ENCODE data around the gene RNF181.
A peak's percentile ranks its signal among the peaks of the same experiment; 100 is the strongest.

RNF181 gene

DNA sequence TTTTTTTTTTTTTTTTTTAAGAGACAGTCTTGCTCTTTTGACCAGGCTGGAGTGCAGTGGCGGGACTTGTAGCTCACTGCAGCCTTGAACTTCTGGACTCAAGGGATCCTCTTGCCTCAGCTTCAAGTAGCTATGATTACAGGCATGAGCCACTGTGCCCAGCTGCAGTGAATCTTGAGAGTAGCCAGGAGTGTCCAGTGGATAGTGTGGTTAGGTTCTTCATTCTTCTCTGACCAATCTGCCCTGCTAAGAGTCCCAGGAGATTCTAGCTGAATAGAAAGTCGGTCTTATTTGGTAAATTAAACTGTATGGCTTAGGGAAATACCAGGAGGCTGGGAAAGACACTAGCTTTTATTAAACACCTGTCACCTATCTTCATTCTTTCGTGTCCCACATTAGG is 35.8 kb downstream of the RNF181 start:
- Histone ChIP-seq H3K36me3 (ENCODE audit: control insufficient read depth in 5 of 5, insufficient read depth in 5 of 5, low read length in 5 of 5) (peaks cover 17 to 94% (median 74%) of the 10 kb centered on the region in 5 donors), H3K4me3 (ENCODE audit: low read depth in 1 of 5, low read length in 5 of 5) (no peak overlapping the region), H3K27ac (ENCODE audit: low read depth, low read length) (no peak overlapping the region), H3K4me1 (ENCODE audit: control insufficient read depth in 5 of 5, insufficient read depth in 5 of 5, low read length in 5 of 5) (peaks cover 0 to 7% (median 0%) of the 10 kb centered on the region in 5 donors), H3K9me3 (ENCODE audit: control insufficient read depth in 5 of 5, low read length in 5 of 5) (no peaks in the 10 kb centered on the region), H3K27me3 (ENCODE audit: control insufficient read depth in 5 of 5, insufficient read depth in 4 of 5, low read length in 5 of 5) (no peaks in the 10 kb centered on the region), H3K9ac (ENCODE audit: low read length in 5 of 5) (no peak overlapping the region)

DNA sequence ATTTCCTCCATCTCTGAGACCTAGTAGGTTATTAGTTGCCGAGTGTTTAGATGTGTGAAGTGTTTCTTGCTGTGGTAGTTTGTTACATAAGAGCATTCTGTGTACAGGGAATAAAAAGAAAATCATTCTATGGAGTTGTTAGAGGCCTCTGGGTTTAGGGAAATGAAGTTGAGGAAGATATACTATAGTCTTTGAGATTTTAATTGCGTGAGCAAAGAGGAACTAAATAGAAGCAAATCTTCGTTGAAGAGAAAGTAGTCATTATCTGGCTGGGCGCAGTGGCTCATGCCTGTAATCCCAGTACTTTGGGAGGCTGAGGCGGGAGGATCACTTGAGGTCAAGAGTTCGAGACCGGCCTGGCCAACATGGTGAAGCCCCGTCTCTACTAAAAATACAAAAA is 39.5 kb downstream of the RNF181 start:
- Histone ChIP-seq H3K4me3 (ENCODE audit: low read depth in 1 of 5, low read length in 5 of 5) (no peak overlapping the region), H3K36me3 (ENCODE audit: control insufficient read depth in 5 of 5, insufficient read depth in 5 of 5, low read length in 5 of 5) (peaks cover 18 to 92% (median 74%) of the 10 kb centered on the region in 5 donors), H3K27ac (ENCODE audit: low read depth, low read length) (no peak overlapping the region), H3K27me3 (ENCODE audit: control insufficient read depth in 5 of 5, insufficient read depth in 4 of 5, low read length in 5 of 5) (no peaks in the 10 kb centered on the region), H3K9me3 (ENCODE audit: control insufficient read depth in 5 of 5, low read length in 5 of 5) (no peaks in the 10 kb centered on the region), H3K4me1 (ENCODE audit: control insufficient read depth in 5 of 5, insufficient read depth in 5 of 5, low read length in 5 of 5) (no peaks in the 10 kb centered on the region), H3K9ac (ENCODE audit: low read length in 5 of 5) (peak overlapping the region in 1 of 5 donors; percentile 10)

DNA sequence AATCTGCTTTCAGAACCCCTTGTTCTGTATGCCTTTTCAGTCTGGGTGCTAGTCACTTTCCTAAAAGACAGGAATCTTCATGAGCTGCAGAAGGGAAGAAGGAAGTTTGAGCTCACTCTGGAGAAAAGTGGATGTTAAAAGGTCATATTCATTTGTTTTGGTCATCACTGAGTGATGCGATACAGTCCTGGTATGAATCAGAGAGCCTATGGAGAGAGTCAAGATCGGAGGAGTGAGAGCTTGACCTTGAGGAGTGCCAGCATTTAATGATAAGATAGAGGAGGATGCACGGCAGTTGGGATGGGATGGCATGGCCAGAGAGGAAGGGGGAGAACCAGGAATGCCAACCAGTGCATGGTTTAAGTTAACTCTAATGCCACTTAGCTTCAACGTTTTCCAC is 40.1 kb downstream of the RNF181 start:
- H3K4me3 ChIP-seq (ENCODE audit: low read depth in 1 of 5, low read length in 5 of 5), result no peak overlapping the region
- H3K9me3 ChIP-seq (ENCODE audit: control insufficient read depth in 5 of 5, low read length in 5 of 5), result no peaks in the 10 kb centered on the region
- peaks cover 12 to 91% (median 70%) of the 10 kb centered on the region in 5 donors for H3K36me3 ChIP-seq (ENCODE audit: control insufficient read depth in 5 of 5, insufficient read depth in 5 of 5, low read length in 5 of 5)
- H3K27me3 ChIP-seq (ENCODE audit: control insufficient read depth in 5 of 5, insufficient read depth in 4 of 5, low read length in 5 of 5), result no peaks in the 10 kb centered on the region
- H3K9ac ChIP-seq (ENCODE audit: low read length in 5 of 5), result no peak overlapping the region
- H3K27ac ChIP-seq (ENCODE audit: low read depth, low read length), result no peak overlapping the region
- no peaks in the 10 kb centered on the region for H3K4me1 ChIP-seq (ENCODE audit: control insufficient read depth in 5 of 5, insufficient read depth in 5 of 5, low read length in 5 of 5)

DNA sequence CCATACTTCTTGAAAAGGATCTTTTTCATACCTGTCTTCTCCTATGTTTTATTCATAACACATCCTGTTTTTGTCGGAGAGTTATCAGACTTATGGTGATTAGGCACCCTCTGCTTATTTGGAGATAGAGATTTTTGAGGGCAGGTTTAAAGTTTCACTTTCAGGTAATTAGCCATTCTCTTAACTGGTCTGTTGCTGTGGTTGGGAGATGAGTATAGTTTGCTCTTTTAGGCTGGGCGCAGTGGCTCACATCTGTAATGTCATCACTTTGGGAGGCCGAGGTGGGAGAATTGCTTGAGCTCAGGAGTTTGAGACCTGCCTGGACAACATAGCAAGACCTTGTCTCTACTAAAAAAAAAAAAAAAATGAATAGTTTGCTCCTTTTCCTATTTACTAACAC is 47.2 kb downstream of the RNF181 start:
- peaks cover 40 to 95% (median 84%) of the 10 kb centered on the region in 5 donors for H3K36me3 ChIP-seq (ENCODE audit: control insufficient read depth in 5 of 5, insufficient read depth in 5 of 5, low read length in 5 of 5)
- H3K4me3 ChIP-seq (ENCODE audit: low read depth in 1 of 5, low read length in 5 of 5), result no peak overlapping the region
- H3K9me3 ChIP-seq (ENCODE audit: control insufficient read depth in 5 of 5, low read length in 5 of 5), result no peaks in the 10 kb centered on the region
- no peaks in the 10 kb centered on the region for H3K27me3 ChIP-seq (ENCODE audit: control insufficient read depth in 5 of 5, insufficient read depth in 4 of 5, low read length in 5 of 5)
- H3K9ac ChIP-seq (ENCODE audit: low read length in 5 of 5), result no peak overlapping the region
- no peak overlapping the region for H3K27ac ChIP-seq (ENCODE audit: low read depth, low read length)
- no peaks in the 10 kb centered on the region for H3K4me1 ChIP-seq (ENCODE audit: control insufficient read depth in 5 of 5, insufficient read depth in 5 of 5, low read length in 5 of 5)

DNA sequence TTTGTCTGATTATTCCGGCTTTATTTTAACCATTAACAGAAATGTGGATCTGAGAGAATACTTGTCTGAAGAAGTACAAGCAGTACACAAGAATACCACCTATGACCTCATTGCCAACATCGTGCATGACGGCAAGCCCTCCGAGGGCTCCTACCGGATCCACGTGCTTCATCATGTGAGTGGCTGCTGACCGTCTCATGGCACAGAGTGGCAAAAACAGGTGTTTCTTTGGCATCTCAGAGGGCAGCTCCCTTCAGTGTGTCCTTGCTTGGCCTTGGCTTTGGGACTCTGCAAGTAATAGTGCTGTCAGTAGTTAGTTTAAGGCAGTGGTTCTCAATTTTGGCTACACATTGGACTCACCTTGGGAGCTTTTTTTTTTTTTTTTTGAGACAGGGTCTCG is 49.4 kb downstream of the RNF181 start:
- Histone ChIP-seq H3K36me3 (ENCODE audit: control insufficient read depth in 5 of 5, insufficient read depth in 5 of 5, low read length in 5 of 5) (peaks cover 38 to 96% (median 91%) of the 10 kb centered on the region in 5 donors), H3K9me3 (ENCODE audit: control insufficient read depth in 5 of 5, low read length in 5 of 5) (no peaks in the 10 kb centered on the region), H3K4me1 (ENCODE audit: control insufficient read depth in 5 of 5, insufficient read depth in 5 of 5, low read length in 5 of 5) (peaks cover 1 to 18% (median 11%) of the 10 kb centered on the region in 5 donors), H3K27me3 (ENCODE audit: control insufficient read depth in 5 of 5, insufficient read depth in 4 of 5, low read length in 5 of 5) (no peaks in the 10 kb centered on the region), H3K27ac (ENCODE audit: low read depth, low read length) (no peak overlapping the region), H3K9ac (ENCODE audit: low read length in 5 of 5) (no peak overlapping the region), H3K4me3 (ENCODE audit: low read depth in 1 of 5, low read length in 5 of 5) (no peak overlapping the region)

DNA sequence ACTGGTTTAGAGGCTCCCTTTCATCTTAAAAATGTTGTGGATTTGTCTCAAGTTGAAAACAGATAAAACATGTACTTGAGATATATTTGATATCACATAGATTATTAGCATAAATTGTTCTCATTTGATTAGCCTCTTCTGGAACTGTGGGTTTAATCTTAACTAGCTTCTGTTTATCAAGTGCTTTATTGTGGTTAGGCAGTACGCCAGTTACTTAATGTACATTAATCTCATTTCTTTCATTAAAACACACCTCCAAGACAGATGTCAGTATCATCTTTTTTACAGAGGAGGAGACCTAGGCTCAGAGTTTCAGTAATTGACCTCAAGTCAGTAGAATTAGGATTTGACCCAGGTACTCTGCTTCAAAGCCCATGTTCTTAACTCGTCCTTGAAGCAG is 50.6 kb downstream of the RNF181 start:
- Histone ChIP-seq H3K9ac (ENCODE audit: low read length in 5 of 5) (no peak overlapping the region), H3K4me1 (ENCODE audit: control insufficient read depth in 5 of 5, insufficient read depth in 5 of 5, low read length in 5 of 5) (peaks cover 1 to 22% (median 15%) of the 10 kb centered on the region in 5 donors), H3K27ac (ENCODE audit: low read depth, low read length) (no peak overlapping the region), H3K36me3 (ENCODE audit: control insufficient read depth in 5 of 5, insufficient read depth in 5 of 5, low read length in 5 of 5) (peaks cover 33 to 96% (median 84%) of the 10 kb centered on the region in 5 donors), H3K27me3 (ENCODE audit: control insufficient read depth in 5 of 5, insufficient read depth in 4 of 5, low read length in 5 of 5) (no peaks in the 10 kb centered on the region), H3K9me3 (ENCODE audit: control insufficient read depth in 5 of 5, low read length in 5 of 5) (no peaks in the 10 kb centered on the region), H3K4me3 (ENCODE audit: low read depth in 1 of 5, low read length in 5 of 5) (no peak overlapping the region)
